GM18870 (cell line): ENCODE measurements around the gene KREMEN2.
"Not testable (repeated sequence)": the region's sequence is repeated elsewhere in the genome, so short reads cannot be mapped to it uniquely, and the experiment has no call there.

Experiments
- ATAC-seq: cut with Tn5 transposase; IDR thresholded peaks from one replicate; pipeline ENCODE4 v1.9.1; 2021; ENCODE audit warnings: moderate library complexity; ENCODE audit not compliant: unreplicated experiment

KREMEN2 gene

GRCh38 chr16:2938206-2938605 lies 25.9 kb upstream of the KREMEN2 start:
- no peak for ATAC-seq

GRCh38 chr16:2939968-2940367 lies 24.1 kb upstream of the KREMEN2 start:
- ATAC-seq = no peak

- ATAC-seq = no peak
Measured at GRCh38 chr16:2942045-2942444, 22.0 kb upstream of the KREMEN2 start.

- not testable (repeated sequence) for ATAC-seq
Measured at GRCh38 chr16:2943716-2944115, 20.4 kb upstream of the KREMEN2 start.

GRCh38 chr16:2946649-2947048 lies 17.4 kb upstream of the KREMEN2 start:
- no peak for ATAC-seq

- ATAC-seq = no peak
Measured at GRCh38 chr16:2948807-2949704, 15.0 kb upstream of the KREMEN2 start.

GRCh38 chr16:2949705-2950352 lies 14.2 kb upstream of the KREMEN2 start:
- no peak for ATAC-seq

GRCh38 chr16:2950353-2950724 lies 13.7 kb upstream of the KREMEN2 start:
- ATAC-seq = no peak

- no peak for ATAC-seq
Measured at GRCh38 chr16:2950773-2951172, 13.3 kb upstream of the KREMEN2 start.

GRCh38 chr16:2952679-2953078 lies 11.4 kb upstream of the KREMEN2 start:
- no peak for ATAC-seq

- ATAC-seq = no peak
Measured at GRCh38 chr16:2953706-2954627, 10.1 kb upstream of the KREMEN2 start.

- no peak for ATAC-seq
Measured at GRCh38 chr16:2954656-2955381, 9.3 kb upstream of the KREMEN2 start.

GRCh38 chr16:2955438-2955778 lies 8.7 kb upstream of the KREMEN2 start:
- no peak for ATAC-seq

- ATAC-seq = no peak
Measured at GRCh38 chr16:2955779-2956578, 8.1 kb upstream of the KREMEN2 start.

- ATAC-seq = no peak
Measured at GRCh38 chr16:2956579-2956956, 7.5 kb upstream of the KREMEN2 start.

- ATAC-seq = no peak
Measured at GRCh38 chr16:2959206-2959605, 4.9 kb upstream of the KREMEN2 start.

GRCh38 chr16:2960183-2961010 lies 3.7 kb upstream of the KREMEN2 start:
- ATAC-seq = no peak

- ATAC-seq = no peak
Measured at GRCh38 chr16:2962334-2963073, 1.6 kb upstream of the KREMEN2 start.
